Endothelial cell of umbilical vein (primary cell): Measurements from ENCODE around the gene SLC9A9. TPM values are rescaled to one million over a fixed set of nuclear protein-coding genes. Genes with fewer than 3 reads are reported as not detected.

Experiments
- BruUV-seq: library from RNA; stranded (reverse); fragments of 400-500 nt; replicated peaks from 2 replicates; lab custom pipeline; 2021; lab: Mats Ljungman, UMichigan
- CTCF ChIA-PET: fragments of 300-600, 350-600 bp; sonication (Branson Sonifier 250); formaldehyde crosslinking; loops from one replicate; lab custom pipeline; 2021; ENCODE audit warnings: antibody characterized with exemption, inconsistent platforms; lab: Charles Lee
- POLR2A ChIA-PET: fragments of 300-600, 350-600 bp; sonication (Branson Sonifier 250); formaldehyde crosslinking; loops from one replicate; lab custom pipeline; 2021; ENCODE audit warnings: antibody characterized with exemption, inconsistent platforms; lab: Charles Lee
- DNase-seq: peaks from one replicate; pipeline ENCODE4 v3.0.0-alpha.2; 2011; ENCODE audit warnings: low read depth, low spot score
- FAIRE-seq: peaks from 2 replicates; lab custom pipeline; 2011; peaks lifted over from hg19 to GRCh38; lab: Jason Lieb, UNC
- H2AFZ ChIP-seq: 2 replicates; pipeline ENCODE4 v1.6.0; 2012; ENCODE audit warnings: low read depth, low read length, control low read depth, inconsistent platforms
- H3K27ac ChIP-seq: 2 replicates; pipeline ENCODE4 v1.5.1; 2011; ENCODE audit warnings: low read depth, mild to moderate bottlenecking, control low read depth, low read length, moderate library complexity; ENCODE audit not compliant: insufficient read depth
- H3K27me3 ChIP-seq, 2 experiments: 2 replicates each; pipeline versions ENCODE4 v1.6.0 to v1.6.1; 2011; ENCODE audit warnings: low read length in 2 of 2, mixed read lengths in 1 of 2; ENCODE audit not compliant: control insufficient read depth in 2 of 2, insufficient read depth in 2 of 2
- H3K36me3 ChIP-seq, 2 experiments: 2 replicates in 1 of 2; 3 replicates in 1 of 2; pipeline ENCODE4 v1.5.1; 2011; ENCODE audit warnings: low read length in 2 of 2, mild to moderate bottlenecking in 1 of 2, moderate library complexity in 1 of 2; ENCODE audit not compliant: control insufficient read depth in 2 of 2, insufficient read depth in 2 of 2; ENCODE audit errors: extremely low read depth in 1 of 2
- H3K4me1 ChIP-seq: 3 replicates; pipeline ENCODE4 v1.5.1; 2011; ENCODE audit warnings: mild to moderate bottlenecking, low read length; ENCODE audit not compliant: control insufficient read depth, insufficient read depth; ENCODE audit errors: extremely low read depth
- H3K4me2 ChIP-seq: 2 replicates; pipeline ENCODE4 v1.6.1; 2011; ENCODE audit warnings: low read length, control low read depth, mixed read lengths; ENCODE audit not compliant: insufficient read depth
- H3K4me3 ChIP-seq, 3 experiments: fragments of 200-600 bp in 1 of 3; sonication (generic), shearing (Covaris generic) in 1 of 3; replicated peaks in 1 of 3; 2 replicates each; pipeline ENCODE4 v1.5.1; 2011 to 2016; ENCODE audit warnings: control low read depth in 3 of 3, low read length in 3 of 3, mild to moderate bottlenecking in 2 of 3, inconsistent platforms in 1 of 3, low read depth in 1 of 3, moderate library complexity in 1 of 3; ENCODE audit not compliant: insufficient read depth in 1 of 3
- H3K79me2 ChIP-seq: 2 replicates; pipeline ENCODE4 v1.6.0; 2012; ENCODE audit warnings: low read length, inconsistent platforms; ENCODE audit not compliant: control insufficient read depth, insufficient read depth
- H3K9ac ChIP-seq: replicated peaks from 2 replicates; pipeline ENCODE3; 2011; ENCODE audit warnings: low read length, control low read depth; ENCODE audit not compliant: insufficient read depth; ENCODE audit errors: extremely low read depth
- H3K9me1 ChIP-seq: replicated peaks from 3 replicates; pipeline ENCODE4 v1.6.0; 2011; ENCODE audit warnings: mild to moderate bottlenecking, low read length; ENCODE audit not compliant: control insufficient read depth, insufficient read depth; ENCODE audit errors: extremely low read depth
- H3K9me3 ChIP-seq: replicated peaks from 2 replicates; pipeline ENCODE4 v1.5.1; 2012; ENCODE audit warnings: low read length, inconsistent platforms; ENCODE audit not compliant: control insufficient read depth, insufficient read depth
- H4K20me1 ChIP-seq: replicated peaks from 2 replicates; pipeline ENCODE3; 2011; ENCODE audit warnings: mild to moderate bottlenecking, low read length; ENCODE audit not compliant: control insufficient read depth, insufficient read depth; ENCODE audit errors: extremely low read depth
- EZH2 ChIP-seq: IDR thresholded peaks from 2 replicates; pipeline ENCODE4 v1.6.1; 2012; ENCODE audit warnings: borderline replicate concordance, low read depth, mild to moderate bottlenecking, moderate library complexity, low read length, inconsistent platforms; ENCODE audit not compliant: severe bottlenecking
- FOS ChIP-seq: IDR thresholded peaks from 2 replicates; pipeline ENCODE4 v1.6.1; 2011; ENCODE audit warnings: mild to moderate bottlenecking, low read length, moderate library complexity, borderline replicate concordance; ENCODE audit not compliant: insufficient read depth
- GATA2 ChIP-seq: IDR thresholded peaks from 2 replicates; pipeline ENCODE4 v1.7.0; 2011; ENCODE audit warnings: low read depth, mild to moderate bottlenecking, moderate library complexity, mixed read lengths, low read length; ENCODE audit not compliant: insufficient read length, insufficient read depth
- JUN ChIP-seq: IDR thresholded peaks from 2 replicates; pipeline ENCODE4 v1.6.1; 2011; ENCODE audit warnings: borderline replicate concordance, low read depth; ENCODE audit not compliant: insufficient read length, insufficient read depth
- MYC ChIP-seq: IDR thresholded peaks from one replicate; pipeline ENCODE4 v1.6.1; 2011; ENCODE audit warnings: mild to moderate bottlenecking, low read depth, low read length
- POLR2A ChIP-seq: IDR thresholded peaks from 2 replicates; pipeline ENCODE4 v1.6.1; 2012; ENCODE audit warnings: low read depth, mild to moderate bottlenecking, control low read depth, low read length
- POLR2AphosphoS5 ChIP-seq: IDR thresholded peaks from 2 replicates; pipeline ENCODE4 v1.6.1; 2012; ENCODE audit warnings: low read depth, mild to moderate bottlenecking, control low read depth, low read length, moderate library complexity; ENCODE audit not compliant: insufficient read depth
- dilution Hi-C: fragments of 300-500 bp; cut with MboI; formaldehyde crosslinking; loops from one replicate; pipeline ENCODE4 v1.15.0; 2019; ENCODE audit warnings: low sequenced_read_pairs; ENCODE audit not compliant: extremely low pct_ligation_motif_present
- intact Hi-C: fragments of 100-400 bp; cut with micrococcal nuclease; formaldehyde crosslinking; loops from one replicate; pipeline ENCODE4 v1.10.0; 2022
- polyA plus RNA-seq, 4 experiments: library from polyadenylated mRNA; depleted of rRNA in 3 of 4; stranded (reverse) in 3 of 4; unstranded in 1 of 4; fragments of >200 nt; gene quantifications; 2 replicates each; pipeline versions ENCODE4 v1.2.1 to v1.2.3, GENCODE V29; 2011 to 2012; ENCODE audit warnings: missing spikeins in 1 of 4
- total RNA-seq: library from RNA; stranded (reverse); gene quantifications from 2 replicates; pipeline ENCODE4 v1.2.3, GENCODE V29; 2021
- TF ChIP-seq, protein P1 (sequence below): IDR thresholded peaks from 2 replicates; pipeline ENCODE4 v1.6.1; 2011; ENCODE audit not compliant: insufficient read depth, insufficient read length
- TF ChIP-seq, protein P2 (sequence below), 2 donors: IDR thresholded peaks; 1 replicate in 1 of 2; 2 replicates in 1 of 2; pipeline ENCODE4 v1.5.1; 2011; ENCODE audit warnings: low read length in 2 of 2, mild to moderate bottlenecking in 2 of 2, moderate library complexity in 2 of 2, control low read depth in 1 of 2, inconsistent platforms in 1 of 2, low read depth in 1 of 2; ENCODE audit not compliant: insufficient read depth in 1 of 2; ENCODE audit errors: extremely low read depth in 1 of 2

The SLC9A9 gene
- total and polyA plus RNA-seq, 2 donors (not counting 3 experiments of a cell fraction or from before 2014, with no cell fraction given) = 1.5 to 1.8 TPM

DNA sequence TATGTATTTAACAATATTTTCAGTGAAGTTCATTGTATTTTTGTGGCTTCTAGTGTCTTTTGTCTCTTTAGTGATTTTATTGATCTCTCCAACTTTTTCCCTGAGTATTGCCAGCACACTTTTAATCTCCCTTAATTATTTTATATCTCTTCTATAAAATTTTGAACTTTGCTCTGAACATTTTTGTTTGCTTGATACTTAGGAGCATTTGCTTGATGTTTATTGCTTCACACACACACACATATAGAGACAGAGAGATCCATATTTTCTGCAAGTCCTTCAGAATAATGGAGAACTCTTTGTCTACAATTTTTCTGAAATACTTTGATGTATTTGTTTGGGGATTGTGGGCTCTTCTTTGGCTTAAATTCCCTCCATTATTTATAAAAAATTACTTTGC, 213.8 kb downstream of the SLC9A9 start:
- Histone ChIP-seq H2AFZ (no peak overlapping the region), H3K9me1 (no peaks in the 10 kb centered on the region), H3K4me2 (no peak overlapping the region), H3K27me3 (no peaks in the 10 kb centered on the region), H3K4me1 (no peaks in the 10 kb centered on the region), H3K4me3 (no peak overlapping the region), H3K9me3 (no peaks in the 10 kb centered on the region), H3K27ac (no peak overlapping the region), H3K79me2 (no peaks in the 10 kb centered on the region), H3K36me3 (no peaks in the 10 kb centered on the region), H4K20me1 (no peaks in the 10 kb centered on the region), H3K9ac (no peak overlapping the region)
- intact Hi-C loops = no loop called here
- TF ChIP-seq, protein P1, sequence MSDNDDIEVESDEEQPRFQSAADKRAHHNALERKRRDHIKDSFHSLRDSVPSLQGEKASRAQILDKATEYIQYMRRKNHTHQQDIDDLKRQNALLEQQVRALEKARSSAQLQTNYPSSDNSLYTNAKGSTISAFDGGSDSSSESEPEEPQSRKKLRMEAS = no peak
- TF ChIP-seq GATA2 = no peak
- no peak for TF ChIP-seq JUN
- TF ChIP-seq, protein P2, sequence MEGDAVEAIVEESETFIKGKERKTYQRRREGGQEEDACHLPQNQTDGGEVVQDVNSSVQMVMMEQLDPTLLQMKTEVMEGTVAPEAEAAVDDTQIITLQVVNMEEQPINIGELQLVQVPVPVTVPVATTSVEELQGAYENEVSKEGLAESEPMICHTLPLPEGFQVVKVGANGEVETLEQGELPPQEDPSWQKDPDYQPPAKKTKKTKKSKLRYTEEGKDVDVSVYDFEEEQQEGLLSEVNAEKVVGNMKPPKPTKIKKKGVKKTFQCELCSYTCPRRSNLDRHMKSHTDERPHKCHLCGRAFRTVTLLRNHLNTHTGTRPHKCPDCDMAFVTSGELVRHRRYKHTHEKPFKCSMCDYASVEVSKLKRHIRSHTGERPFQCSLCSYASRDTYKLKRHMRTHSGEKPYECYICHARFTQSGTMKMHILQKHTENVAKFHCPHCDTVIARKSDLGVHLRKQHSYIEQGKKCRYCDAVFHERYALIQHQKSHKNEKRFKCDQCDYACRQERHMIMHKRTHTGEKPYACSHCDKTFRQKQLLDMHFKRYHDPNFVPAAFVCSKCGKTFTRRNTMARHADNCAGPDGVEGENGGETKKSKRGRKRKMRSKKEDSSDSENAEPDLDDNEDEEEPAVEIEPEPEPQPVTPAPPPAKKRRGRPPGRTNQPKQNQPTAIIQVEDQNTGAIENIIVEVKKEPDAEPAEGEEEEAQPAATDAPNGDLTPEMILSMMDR (IDR thresholded peaks at IDR 0.05; ENCODE audit: extremely low read depth in 1 of 2, insufficient read depth in 1 of 2, low read depth in 1 of 2, low read length in 2 of 2) = no peak
- no peak for TF ChIP-seq MYC
- no peak for TF ChIP-seq POLR2AphosphoS5
- no peak for TF ChIP-seq EZH2
- TF ChIP-seq FOS = no peak
- no peak for TF ChIP-seq POLR2A
- dilution Hi-C loops = no loop called here
- ChIA-PET POLR2A (no interaction called here), CTCF (no interaction called here)
- FAIRE-seq (no peak), DNase-seq (no peak)
- no TSS peak for BruUV-seq
